B cell (primary cell): ENCODE measurements around the gene STK24. TPM values are rescaled to one million over a fixed set of nuclear protein-coding genes. Genes with fewer than 3 reads are reported as not detected.
"Not testable (repeated sequence)": the region's sequence is repeated elsewhere in the genome, so short reads cannot be mapped to it uniquely, and the experiment has no call there.

ENCODE experiments used
- ATAC-seq: fragments of 200-7000 bp; cut with Tn5 transposase; one replicate; pipeline ENCODE4 v1.10.0; 2021; ENCODE audit warnings: low read depth, mild to moderate bottlenecking, moderate number of reproducible peaks, moderate library complexity
- CTCF ChIA-PET: fragments of 350-600 bp; sonication (Branson Sonifier 250); formaldehyde crosslinking; loops from one replicate; lab custom pipeline; 2021; ENCODE audit warnings: antibody characterized with exemption, inconsistent platforms; lab: Charles Lee
- POLR2A ChIA-PET: fragments of 350-600 bp; sonication (Branson Sonifier 250); formaldehyde crosslinking; loops from one replicate; lab custom pipeline; 2021; ENCODE audit warnings: antibody characterized with exemption; lab: Charles Lee
- DNase-seq: peaks from one replicate; pipeline ENCODE4 v3.0.0; 2013
- H2AFZ ChIP-seq: 2 replicates; pipeline ENCODE4 v1.6.1; 2012; ENCODE audit warnings: mild to moderate bottlenecking, low read depth, low read length; ENCODE audit not compliant: insufficient read depth, poor library complexity, severe bottlenecking
- H3K27ac ChIP-seq, 2 donors: 1 replicate in 1 of 2; 2 replicates in 1 of 2; pipeline ENCODE4 v1.5.1; 2012 to 2013; ENCODE audit warnings: low read length in 2 of 2, mild to moderate bottlenecking in 2 of 2, moderate library complexity in 1 of 2
- H3K27me3 ChIP-seq, 4 experiments: fragments of 200-600 bp in 1 of 4; sonication (generic) in 1 of 4; replicated peaks in 1 of 4; 1 replicate in 2 of 4; 2 replicates in 2 of 4; pipeline versions ENCODE4 v1.6.1 to v1.7.0; 2013 to 2016; ENCODE audit warnings: low read length in 3 of 4, mild to moderate bottlenecking in 2 of 4, mixed read lengths in 1 of 4, moderate library complexity in 1 of 4; ENCODE audit not compliant: insufficient read depth in 4 of 4, control insufficient read depth in 3 of 4; ENCODE audit errors: control extremely low read depth in 1 of 4
- H3K36me3 ChIP-seq, 2 experiments: replicated peaks in 1 of 2; 1 replicate in 1 of 2; 2 replicates in 1 of 2; pipeline versions ENCODE4 v1.6.1 to v1.7.1; 2013; ENCODE audit warnings: low read length in 1 of 2; ENCODE audit not compliant: insufficient read depth in 2 of 2, control insufficient read depth in 1 of 2; ENCODE audit errors: control extremely low read depth in 1 of 2, extremely low read depth in 1 of 2
- H3K4me1 ChIP-seq, 2 donors: fragments of 200-600 bp in 1 of 2; sonication (generic) in 1 of 2; 1 replicate in 1 of 2; 2 replicates in 1 of 2; pipeline versions ENCODE4 v1.5.1 to v1.6.1; 2013 to 2017; ENCODE audit warnings: low read length in 2 of 2; ENCODE audit not compliant: control insufficient read depth in 2 of 2, insufficient read depth in 2 of 2
- H3K4me2 ChIP-seq: replicated peaks from 2 replicates; pipeline ENCODE3; 2012; ENCODE audit warnings: mild to moderate bottlenecking, low read depth, low read length; ENCODE audit not compliant: poor library complexity, severe bottlenecking
- H3K4me3 ChIP-seq, 5 experiments: fragments of 200-600 bp in 1 of 5; sonication (generic) in 1 of 5; 1 replicate in 3 of 5; 2 replicates in 2 of 5; pipeline versions ENCODE4 v1.5.1 to v1.7.0; 2011 to 2016; ENCODE audit warnings: low read length in 4 of 5, mild to moderate bottlenecking in 4 of 5, low read depth in 2 of 5, control low read depth in 1 of 5, moderate library complexity in 1 of 5; ENCODE audit not compliant: insufficient read depth in 1 of 5; ENCODE audit errors: control extremely low read depth in 1 of 5, extremely low read depth in 1 of 5
- H3K79me2 ChIP-seq: fragments of 200-600 bp; sonication (generic); one replicate; pipeline ENCODE4 v1.6.0; 2016; ENCODE audit warnings: low read length; ENCODE audit not compliant: control insufficient read depth, insufficient read depth
- H3K9ac ChIP-seq: fragments of 200-600 bp; sonication (generic); 2 replicates; pipeline ENCODE4 v1.6.1; 2017; ENCODE audit warnings: mild to moderate bottlenecking, low read length, moderate library complexity
- H3K9me3 ChIP-seq, 3 donors: one replicate each; pipeline versions ENCODE4 v1.6.1 to v1.7.1; 2013; ENCODE audit warnings: low read length in 2 of 3; ENCODE audit not compliant: control insufficient read depth in 2 of 3, insufficient read depth in 1 of 3; ENCODE audit errors: control extremely low read depth in 1 of 3
- H4K20me1 ChIP-seq: 2 replicates; pipeline ENCODE4 v1.6.0; 2012; ENCODE audit warnings: mild to moderate bottlenecking, low read length; ENCODE audit not compliant: insufficient read depth, control insufficient read depth, poor library complexity, severe bottlenecking
- H3K27ac Mint-ChIP-seq: one replicate; pipeline ENCODE4 v1.8.0; 2021; ENCODE audit warnings: mixed read lengths
- H3K27me3 Mint-ChIP-seq: one replicate; pipeline ENCODE4 v1.8.0; 2021; ENCODE audit warnings: mixed read lengths
- H3K4me1 Mint-ChIP-seq: one replicate; pipeline ENCODE4 v1.8.0; 2021; ENCODE audit warnings: mixed read lengths
- H3K4me3 Mint-ChIP-seq: one replicate; pipeline ENCODE4 v1.8.0; 2021; ENCODE audit warnings: mixed read lengths
- H3K9me3 Mint-ChIP-seq: one replicate; pipeline ENCODE4 v1.8.0; 2022; ENCODE audit warnings: mixed read lengths; ENCODE audit not compliant: insufficient read depth
- CTCF ChIP-seq: fragments of 200-600 bp; IDR thresholded peaks from one replicate; pipeline ENCODE4 v1.8.0; 2022; ENCODE audit warnings: antibody characterized with exemption, mild to moderate bottlenecking
- EZH2 ChIP-seq: IDR thresholded peaks from 2 replicates; pipeline ENCODE4 v1.6.1; 2012; ENCODE audit warnings: borderline replicate concordance, low read depth, mild to moderate bottlenecking, moderate library complexity, low read length; ENCODE audit not compliant: insufficient read depth, poor library complexity, severe bottlenecking
- WGBS: methylation state at CpG from one replicate; pipeline ENCODE4 v1.1.5; 2013; ENCODE audit warnings: missing lambda C conversion rate; ENCODE audit not compliant: insufficient coverage; 5-methylcytosine and 5-hydroxymethylcytosine counted together
- intact Hi-C: fragments of 100-400 bp; cut with micrococcal nuclease; formaldehyde crosslinking; loops from one replicate; pipeline ENCODE4 v1.10.0; 2022
- polyA plus RNA-seq: library from polyadenylated mRNA; depleted of rRNA; stranded (reverse); fragments of >200 nt; gene quantifications from 2 replicates; pipeline ENCODE4 v1.2.3, GENCODE V29; 2012
- total RNA-seq, 2 donors: library from RNA; stranded (reverse); fragments of 120-200 nt in 1 of 2; gene quantifications; 1 replicate in 1 of 2; 2 replicates in 1 of 2; pipeline versions ENCODE4 v1.2.3 to v1.2.4, GENCODE V29; 2013 to 2022

STK24 gene
- total and polyA plus RNA-seq, 2 donors (not counting 1 experiment from before 2014, with no cell fraction given), result 47.2 to 117 TPM

GRCh38 chr13:98589516-98589915, 12.6 kb upstream of the STK24 start:
- DNase-seq, H3K4me1 Mint-ChIP-seq, POLR2A ChIA-PET, H3K9me3 Mint-ChIP-seq, H3K27me3 Mint-ChIP-seq, H3K27me3 ChIP-seq, H3K9ac ChIP-seq, H3K4me1 ChIP-seq, H3K79me2 ChIP-seq, H3K36me3 ChIP-seq, intact Hi-C loops, H3K27ac Mint-ChIP-seq, H3K4me3 Mint-ChIP-seq, H3K4me3 ChIP-seq, H4K20me1 ChIP-seq, H3K27ac ChIP-seq, H3K9me3 ChIP-seq, H3K4me2 ChIP-seq, ATAC-seq, H2AFZ ChIP-seq: not testable (repeated sequence)
- CTCF ChIA-PET, result interaction anchor here (0.6 kb wide), 1 partner anchor 34 kb away, joined by 3 read pairs; no protein-coding TSS in a partner anchor
- 98% methylated on average over 9 of the region's 12 CpGs for WGBS

GRCh38 chr13:98586400-98587345, 9.8 kb upstream of the STK24 start:
- no peak for TF ChIP-seq CTCF
- no peak for TF ChIP-seq EZH2
- H3K9me3 Mint-ChIP-seq, result no peaks in the 10 kb centered on the region

More at GRCh38 chr13:98586400-98587345, 9.8 kb upstream of the STK24 start:
- H3K27ac Mint-ChIP-seq, result no peak overlapping the region
- H4K20me1 ChIP-seq, result no peaks in the 10 kb centered on the region
- H3K27me3 Mint-ChIP-seq, result no peaks in the 10 kb centered on the region
- ATAC-seq, result no peak
- no peaks in the 10 kb centered on the region for H3K4me1 ChIP-seq
- no peak overlapping the region for H2AFZ ChIP-seq
- H3K9me3 ChIP-seq, result peaks cover 0 to 4% (median 0%) of the 10 kb centered on the region in 3 donors
- no peak overlapping the region for H3K4me3 Mint-ChIP-seq
- intact Hi-C loops, result no loop called here
- H3K9ac ChIP-seq, result no peak overlapping the region
- no peaks in the 10 kb centered on the region for H3K36me3 ChIP-seq
- ChIA-PET CTCF (interaction anchor here (3.2 kb wide), 1 partner anchor 142 kb away, joined by 11 read pairs; no protein-coding TSS in a partner anchor), POLR2A (no interaction called here)
- no peak overlapping the region for H3K4me2 ChIP-seq
- H3K4me1 Mint-ChIP-seq, result no peaks in the 10 kb centered on the region
- no peaks in the 10 kb centered on the region for H3K79me2 ChIP-seq
- H3K27me3 ChIP-seq, result no peaks in the 10 kb centered on the region
- no peak overlapping the region for H3K4me3 ChIP-seq
- 100% methylated on average over 2 of the region's 4 CpGs for WGBS
- no peak for DNase-seq
- H3K27ac ChIP-seq, result no peak overlapping the region
